ENCODE results near the gene SMR3A.

GRCh38 chr4:70334681-70335080, 25.9 kb upstream of the SMR3A start, which contains the start of gene CABS1:
- TF ChIP-seq, protein P1, sequence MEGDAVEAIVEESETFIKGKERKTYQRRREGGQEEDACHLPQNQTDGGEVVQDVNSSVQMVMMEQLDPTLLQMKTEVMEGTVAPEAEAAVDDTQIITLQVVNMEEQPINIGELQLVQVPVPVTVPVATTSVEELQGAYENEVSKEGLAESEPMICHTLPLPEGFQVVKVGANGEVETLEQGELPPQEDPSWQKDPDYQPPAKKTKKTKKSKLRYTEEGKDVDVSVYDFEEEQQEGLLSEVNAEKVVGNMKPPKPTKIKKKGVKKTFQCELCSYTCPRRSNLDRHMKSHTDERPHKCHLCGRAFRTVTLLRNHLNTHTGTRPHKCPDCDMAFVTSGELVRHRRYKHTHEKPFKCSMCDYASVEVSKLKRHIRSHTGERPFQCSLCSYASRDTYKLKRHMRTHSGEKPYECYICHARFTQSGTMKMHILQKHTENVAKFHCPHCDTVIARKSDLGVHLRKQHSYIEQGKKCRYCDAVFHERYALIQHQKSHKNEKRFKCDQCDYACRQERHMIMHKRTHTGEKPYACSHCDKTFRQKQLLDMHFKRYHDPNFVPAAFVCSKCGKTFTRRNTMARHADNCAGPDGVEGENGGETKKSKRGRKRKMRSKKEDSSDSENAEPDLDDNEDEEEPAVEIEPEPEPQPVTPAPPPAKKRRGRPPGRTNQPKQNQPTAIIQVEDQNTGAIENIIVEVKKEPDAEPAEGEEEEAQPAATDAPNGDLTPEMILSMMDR (conservative IDR thresholded peaks at IDR 0.05; ENCODE audit: low read length) = no peak
- TF ChIP-seq EZH2phosphoT487 (IDR thresholded peaks at IDR 0.05; ENCODE audit: borderline replicate concordance, low read depth, low read length) = no peak

Measured in OCI-LY7 (cell line).